22Rv1 (cell line): ENCODE data around the gene NCK2.

ENCODE experiments used
- H3K27ac ChIP-seq: fragments of 450-650 bp; 2 replicates; pipeline ENCODE4 v1.5.1; 2017
- ZFX ChIP-seq: fragments of 450-650 bp; IDR thresholded peaks from 2 replicates; pipeline ENCODE4 v1.6.1; 2017; ENCODE audit warnings: antibody characterized with exemption, borderline replicate concordance
- TF ChIP-seq, protein P1 (sequence below): fragments of 450-650 bp; IDR thresholded peaks from 2 replicates; pipeline ENCODE4 v1.5.1; 2017; ENCODE audit warnings: mild to moderate bottlenecking

Gene NCK2

DNA sequence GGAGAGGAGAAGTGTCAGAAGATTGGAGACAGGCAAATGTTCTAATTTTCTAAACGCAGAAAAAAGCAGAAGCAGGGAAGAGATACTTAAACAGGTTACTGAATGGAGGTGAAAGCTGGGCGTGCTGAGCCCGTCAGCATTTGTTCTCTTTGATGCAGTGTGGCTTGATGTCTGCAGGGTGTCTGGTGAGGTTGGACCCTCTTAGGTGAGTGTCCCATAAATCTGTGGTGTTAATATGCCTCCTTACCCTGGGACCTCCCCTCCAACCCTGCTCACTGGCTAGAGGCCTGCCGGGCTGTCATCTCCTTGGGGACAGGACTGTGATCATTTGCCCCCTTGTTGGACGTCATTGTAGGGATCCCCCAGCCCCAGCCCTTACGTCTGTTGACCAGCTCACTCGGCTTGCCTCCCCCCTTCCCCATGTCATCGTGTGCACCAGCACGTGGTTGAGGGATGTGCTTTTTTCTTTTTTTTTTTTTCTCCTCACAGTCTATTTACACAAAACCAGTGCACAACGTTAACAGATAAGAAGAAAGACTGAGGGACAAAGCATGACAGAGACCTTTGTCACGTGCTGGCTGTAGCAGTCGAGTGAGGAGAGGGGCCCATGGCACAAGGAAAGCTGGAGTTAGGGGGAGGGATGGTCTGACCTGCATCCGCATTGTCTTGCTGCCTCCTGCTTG is 56.4 kb downstream of the NCK2 start:
- no peak for TF ChIP-seq ZFX
- TF ChIP-seq, protein P1, sequence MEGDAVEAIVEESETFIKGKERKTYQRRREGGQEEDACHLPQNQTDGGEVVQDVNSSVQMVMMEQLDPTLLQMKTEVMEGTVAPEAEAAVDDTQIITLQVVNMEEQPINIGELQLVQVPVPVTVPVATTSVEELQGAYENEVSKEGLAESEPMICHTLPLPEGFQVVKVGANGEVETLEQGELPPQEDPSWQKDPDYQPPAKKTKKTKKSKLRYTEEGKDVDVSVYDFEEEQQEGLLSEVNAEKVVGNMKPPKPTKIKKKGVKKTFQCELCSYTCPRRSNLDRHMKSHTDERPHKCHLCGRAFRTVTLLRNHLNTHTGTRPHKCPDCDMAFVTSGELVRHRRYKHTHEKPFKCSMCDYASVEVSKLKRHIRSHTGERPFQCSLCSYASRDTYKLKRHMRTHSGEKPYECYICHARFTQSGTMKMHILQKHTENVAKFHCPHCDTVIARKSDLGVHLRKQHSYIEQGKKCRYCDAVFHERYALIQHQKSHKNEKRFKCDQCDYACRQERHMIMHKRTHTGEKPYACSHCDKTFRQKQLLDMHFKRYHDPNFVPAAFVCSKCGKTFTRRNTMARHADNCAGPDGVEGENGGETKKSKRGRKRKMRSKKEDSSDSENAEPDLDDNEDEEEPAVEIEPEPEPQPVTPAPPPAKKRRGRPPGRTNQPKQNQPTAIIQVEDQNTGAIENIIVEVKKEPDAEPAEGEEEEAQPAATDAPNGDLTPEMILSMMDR = no peak
- H3K27ac ChIP-seq = no peak overlapping the region

DNA sequence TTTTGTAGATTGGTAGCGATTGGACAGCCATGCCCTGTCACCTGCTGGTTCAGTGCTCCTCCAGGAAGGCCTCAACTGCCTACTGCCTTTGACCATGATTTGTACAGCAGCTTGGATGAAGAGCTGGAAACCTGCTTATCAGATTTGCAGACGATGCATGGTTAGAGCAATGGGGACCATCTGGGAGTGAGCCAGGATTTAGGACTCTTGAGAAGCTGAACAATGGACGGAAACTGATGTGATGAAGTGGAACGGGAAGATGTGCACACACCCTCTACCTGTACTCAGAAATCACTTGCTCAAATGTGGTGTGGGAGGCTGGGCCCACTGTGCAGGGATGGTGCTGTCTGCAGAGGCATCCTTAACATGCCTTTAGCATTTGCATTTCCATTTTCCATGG is 57.2 kb downstream of the NCK2 start:
- TF ChIP-seq, protein P1 = no peak
- TF ChIP-seq ZFX = no peak
- H3K27ac ChIP-seq = no peak overlapping the region

DNA sequence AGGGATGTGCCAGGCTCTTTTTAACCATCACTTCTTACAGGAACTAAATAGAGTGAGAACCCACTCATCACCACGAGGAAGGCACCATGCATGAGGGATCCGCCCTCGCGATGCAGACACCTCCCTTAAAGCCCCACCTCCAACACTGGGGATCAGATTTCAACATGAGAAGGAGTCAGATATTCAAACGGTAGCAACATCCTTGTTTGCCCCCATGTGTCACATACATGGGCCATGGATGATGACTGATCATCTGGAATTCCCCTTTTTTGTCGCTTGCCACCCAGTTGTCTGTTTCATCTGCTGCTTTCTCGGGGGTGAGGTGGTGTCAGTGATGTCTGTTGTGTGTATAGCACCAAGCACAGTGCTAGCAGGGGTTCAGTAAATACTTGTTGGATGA is 57.9 kb downstream of the NCK2 start:
- H3K27ac ChIP-seq = no peak overlapping the region

DNA sequence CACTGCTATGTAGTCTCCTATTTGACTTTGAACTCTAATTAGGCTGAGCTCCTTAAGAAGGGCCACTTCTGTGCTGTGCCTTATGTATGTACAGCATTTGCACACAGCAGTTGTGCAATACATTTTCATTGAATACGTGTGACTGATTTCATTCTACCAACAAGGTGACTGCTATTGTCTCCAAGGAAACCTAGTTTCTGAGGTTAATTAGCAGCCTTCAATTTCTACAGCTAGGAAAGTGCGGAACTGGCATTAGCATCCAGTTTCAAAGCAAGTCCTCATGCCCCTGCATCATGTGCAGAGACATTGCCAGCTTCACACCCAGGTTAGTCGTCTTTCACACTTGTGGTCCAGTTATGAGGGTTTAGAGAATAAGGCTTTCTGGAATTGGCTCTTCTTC is 58.6 kb downstream of the NCK2 start:
- H3K27ac ChIP-seq = no peak overlapping the region
- TF ChIP-seq ZFX = no peak
- TF ChIP-seq, protein P1 = no peak

More for the DNA sequence above, 57.9 kb downstream of the NCK2 start:
- TF ChIP-seq ZFX = no peak
- TF ChIP-seq, protein P1 = no peak

DNA sequence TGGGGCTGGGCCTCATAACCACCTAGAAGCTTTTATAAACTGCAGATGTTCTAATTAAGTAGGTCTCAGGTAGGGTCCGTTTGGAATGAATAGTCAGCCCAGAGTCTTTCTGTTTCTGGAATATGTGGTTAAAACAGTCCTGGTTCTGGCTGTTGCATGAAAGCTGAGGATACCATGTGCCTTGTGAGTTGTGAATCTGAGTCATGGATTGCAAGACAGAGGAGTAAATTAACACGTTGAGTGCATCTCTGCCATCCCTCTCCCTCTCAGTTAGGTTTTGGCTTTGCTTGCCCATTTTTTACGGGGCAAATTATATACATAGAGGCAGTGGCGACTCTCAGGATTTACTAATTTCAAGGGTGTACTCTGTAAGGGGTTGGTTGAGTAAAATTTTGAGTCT is 59.1 kb downstream of the NCK2 start:
- no peak overlapping the region for H3K27ac ChIP-seq
- TF ChIP-seq, protein P1 = no peak
- TF ChIP-seq ZFX = no peak

DNA sequence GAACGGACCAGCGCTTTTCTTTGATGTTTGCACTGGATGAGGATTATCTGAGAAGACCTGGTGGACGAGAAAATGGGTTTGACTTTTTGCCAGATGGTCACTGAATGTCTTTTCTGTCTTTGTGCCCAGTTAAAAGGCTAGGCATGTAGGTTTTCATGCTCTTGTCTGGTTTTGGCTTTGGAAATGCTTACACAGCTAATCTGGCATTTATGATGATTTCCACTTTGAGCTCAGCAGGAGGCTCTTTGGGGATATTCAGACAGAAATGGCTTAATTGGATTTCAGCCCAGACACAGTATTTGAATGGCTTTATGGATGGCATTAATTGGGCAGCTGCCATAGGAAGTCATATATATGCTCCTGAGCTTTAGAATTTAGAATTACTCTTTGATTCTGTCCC is 59.6 kb downstream of the NCK2 start:
- TF ChIP-seq, protein P1 = no peak
- no peak for TF ChIP-seq ZFX
- H3K27ac ChIP-seq = no peak overlapping the region

DNA sequence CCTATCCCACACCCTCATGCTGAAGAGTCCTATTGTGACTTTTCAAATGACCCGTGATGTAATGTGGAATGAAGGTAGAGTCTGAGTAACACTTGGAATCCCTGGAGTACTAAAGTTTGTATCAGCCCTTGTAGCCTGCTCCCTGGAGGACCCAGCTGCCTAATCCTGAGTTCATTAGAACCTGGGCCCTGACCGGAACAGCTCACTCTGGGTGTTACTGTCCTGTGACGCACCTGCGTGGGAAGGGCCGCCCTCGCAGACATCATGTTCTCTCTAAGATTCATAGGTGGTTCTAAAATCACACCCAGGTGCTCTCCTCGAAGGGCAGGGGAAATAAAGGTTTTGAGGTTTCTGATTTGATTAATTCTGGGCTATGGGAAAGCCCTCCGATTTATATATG is 62.3 kb downstream of the NCK2 start:
- TF ChIP-seq, protein P1 = no peak
- no peak for TF ChIP-seq ZFX
- H3K27ac ChIP-seq = no peak overlapping the region
